Thyroid gland (tissue), 4 donors: ENCODE results near the gene ACBD6. TPM values are rescaled to one million over a fixed set of nuclear protein-coding genes. Genes with fewer than 3 reads are reported as not detected.

Experiments
- DNase-seq, 2 donors: peaks; one replicate each; pipeline ENCODE4 v3.0.0-alpha.2; 2019
- H3K27ac ChIP-seq, 3 donors: fragments of 200-600 bp; sonication (generic); 1 replicate in 2 of 3; 2 replicates in 1 of 3; pipeline ENCODE4 v1.5.1; 2016 to 2019; ENCODE audit warnings: mild to moderate bottlenecking in 1 of 3, moderate library complexity in 1 of 3
- H3K27me3 ChIP-seq: fragments of 200-600 bp; sonication (generic); one replicate; pipeline ENCODE4 v1.5.1; 2019
- H3K36me3 ChIP-seq, 2 donors: fragments of 200-600 bp; sonication (generic); one replicate each; pipeline ENCODE4 v1.5.1; 2016 to 2019
- H3K4me1 ChIP-seq, 2 donors: fragments of 200-600 bp; sonication (generic); one replicate each; pipeline ENCODE4 v1.5.1; 2017 to 2019
- H3K4me3 ChIP-seq, 3 donors: fragments of 200-600 bp; sonication (generic); replicated peaks in 1 of 3; 1 replicate in 2 of 3; 2 replicates in 1 of 3; pipeline ENCODE4 v1.5.1; 2016; ENCODE audit warnings: mild to moderate bottlenecking in 1 of 3
- H3K9me3 ChIP-seq: fragments of 200-600 bp; sonication (generic); one replicate; pipeline ENCODE4 v1.5.1; 2017
- POLR2A ChIP-seq, 2 donors: fragments of 450-650 bp; IDR thresholded peaks; one replicate each; pipeline ENCODE4 v1.6.1; 2017; ENCODE audit warnings: antibody characterized with exemption in 2 of 2, mild to moderate bottlenecking in 2 of 2, moderate library complexity in 1 of 2
- WGBS, 2 donors: methylation state at CpG; one replicate each; pipeline ENCODE4 v1.1.5; 2017; 5-methylcytosine and 5-hydroxymethylcytosine counted together
- intact Hi-C: fragments of 100-400 bp; cut with DNase I; formaldehyde crosslinking; loops from one replicate; pipeline ENCODE4 v1.15.1; 2023
- total RNA-seq, 4 donors: library from RNA; depleted of rRNA; stranded (reverse); fragments of >200 nt; gene quantifications; one replicate each; pipeline ENCODE4 v1.2.3, GENCODE V29; 2016
- TF ChIP-seq, protein P1 (sequence below), 6 experiments: fragments of 200-600 bp in 3 of 6; fragments of 450-650 bp in 3 of 6; sonication (generic) in 3 of 6; IDR thresholded peaks; one replicate each; pipeline ENCODE4 v1.5.1; 2016 to 2019; ENCODE audit warnings: antibody characterized with exemption in 6 of 6, mild to moderate bottlenecking in 2 of 6, inconsistent platforms in 1 of 6, moderate library complexity in 1 of 6

Gene ACBD6
- total RNA-seq, 4 donors from 2014 or later, result 52.6 to 66.5 (median 57.2) TPM

DNA sequence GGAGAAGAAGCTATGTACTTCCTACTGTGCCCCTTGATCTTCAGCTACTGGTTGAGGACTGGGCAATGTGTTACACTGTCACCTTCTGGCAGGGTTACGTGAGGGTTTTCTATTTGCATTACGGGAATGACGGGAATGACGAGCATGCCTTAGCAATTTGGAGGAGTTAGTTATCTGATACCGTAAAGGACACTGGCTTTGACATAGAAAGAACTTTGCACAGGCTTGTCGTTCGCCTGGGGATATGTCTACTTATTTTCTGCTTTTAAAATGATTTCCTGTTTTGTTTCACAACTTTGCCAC is 19.8 kb upstream of the ACBD6 start:
- Histone ChIP-seq H3K27me3 (no peaks in the 10 kb centered on the region), H3K36me3 (no peaks in the 10 kb centered on the region), H3K27ac (no peak overlapping the region), H3K4me3 (no peak overlapping the region), H3K9me3 (no peaks in the 10 kb centered on the region), H3K4me1 (no peaks in the 10 kb centered on the region)
- intact Hi-C loops, result no loop called here
- TF ChIP-seq, protein P1, sequence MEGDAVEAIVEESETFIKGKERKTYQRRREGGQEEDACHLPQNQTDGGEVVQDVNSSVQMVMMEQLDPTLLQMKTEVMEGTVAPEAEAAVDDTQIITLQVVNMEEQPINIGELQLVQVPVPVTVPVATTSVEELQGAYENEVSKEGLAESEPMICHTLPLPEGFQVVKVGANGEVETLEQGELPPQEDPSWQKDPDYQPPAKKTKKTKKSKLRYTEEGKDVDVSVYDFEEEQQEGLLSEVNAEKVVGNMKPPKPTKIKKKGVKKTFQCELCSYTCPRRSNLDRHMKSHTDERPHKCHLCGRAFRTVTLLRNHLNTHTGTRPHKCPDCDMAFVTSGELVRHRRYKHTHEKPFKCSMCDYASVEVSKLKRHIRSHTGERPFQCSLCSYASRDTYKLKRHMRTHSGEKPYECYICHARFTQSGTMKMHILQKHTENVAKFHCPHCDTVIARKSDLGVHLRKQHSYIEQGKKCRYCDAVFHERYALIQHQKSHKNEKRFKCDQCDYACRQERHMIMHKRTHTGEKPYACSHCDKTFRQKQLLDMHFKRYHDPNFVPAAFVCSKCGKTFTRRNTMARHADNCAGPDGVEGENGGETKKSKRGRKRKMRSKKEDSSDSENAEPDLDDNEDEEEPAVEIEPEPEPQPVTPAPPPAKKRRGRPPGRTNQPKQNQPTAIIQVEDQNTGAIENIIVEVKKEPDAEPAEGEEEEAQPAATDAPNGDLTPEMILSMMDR (IDR thresholded peaks at IDR 0.05), result no peak
- TF ChIP-seq POLR2A (IDR thresholded peaks at IDR 0.05), result no peak
- 75 to 81% methylated on average over 7 of the region's 7 CpGs for WGBS, 2 donors
- no peak for DNase-seq

DNA sequence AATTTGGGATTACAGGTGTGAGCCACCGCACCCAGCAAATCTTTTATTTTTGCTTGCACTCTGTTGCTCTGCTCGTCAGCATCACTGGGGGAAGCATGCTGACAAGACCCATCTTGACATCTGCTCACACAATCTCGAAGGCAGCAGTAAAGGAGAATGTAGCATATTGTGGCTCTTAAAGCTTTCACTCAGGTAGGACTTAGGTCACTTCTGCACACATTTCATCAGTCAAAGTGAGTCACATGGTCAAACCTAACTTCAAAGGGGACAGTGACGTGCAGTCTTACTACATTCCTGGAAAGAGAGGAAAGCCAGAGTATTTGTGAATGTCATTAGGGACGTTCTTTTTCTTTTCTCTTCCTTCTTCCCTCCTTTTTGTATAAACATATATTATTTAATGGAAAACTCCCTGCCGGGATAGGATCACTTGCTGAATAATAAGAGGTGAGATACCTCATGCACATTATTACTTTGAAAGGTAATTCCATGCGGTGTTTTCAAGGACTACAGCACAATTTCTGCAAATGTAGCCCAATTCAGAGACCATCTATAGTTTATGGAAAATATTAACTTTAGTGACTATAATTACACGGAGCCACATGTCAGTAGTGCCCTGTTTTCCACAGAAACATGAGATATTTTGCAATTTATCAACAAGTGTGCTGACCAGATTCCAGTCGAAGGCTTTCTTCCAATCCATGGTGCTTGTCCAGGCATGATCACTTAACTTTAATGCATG is 19.3 kb upstream of the ACBD6 start:
- 56% methylated on average over 9 of the region's 9 CpGs for WGBS, 2 donors
- DNase-seq, result no peak
- intact Hi-C loops, result no loop called here

DNA sequence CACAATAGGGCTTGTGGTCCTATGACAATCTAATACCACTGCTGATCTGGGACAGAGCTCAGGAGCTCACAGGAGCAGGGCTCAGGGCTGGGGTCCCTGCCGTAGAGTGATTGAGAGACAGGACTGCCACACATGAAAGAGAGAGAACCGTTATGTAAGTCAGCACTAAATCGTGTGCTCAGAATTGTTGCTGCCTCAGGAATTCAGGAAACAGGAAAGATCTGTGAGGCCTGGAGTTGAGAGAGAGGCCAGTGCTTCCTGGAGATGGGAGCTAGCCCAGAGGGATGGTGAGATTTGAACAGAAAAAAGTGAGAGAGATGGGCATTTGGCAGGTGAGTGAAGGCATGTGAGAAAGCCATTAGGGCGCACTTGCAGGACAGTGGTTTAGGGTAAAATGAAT is 17.5 kb upstream of the ACBD6 start:
- 50 to 70% methylated on average over 4 of the region's 4 CpGs for WGBS, 2 donors
- Histone ChIP-seq H3K36me3 (no peaks in the 10 kb centered on the region), H3K4me3 (no peak overlapping the region), H3K9me3 (no peaks in the 10 kb centered on the region), H3K27ac (peak overlapping the region in 1 of 3 donors; percentile 26), H3K4me1 (no peaks in the 10 kb centered on the region), H3K27me3 (no peaks in the 10 kb centered on the region)
- intact Hi-C loops, result loop anchor here (5.0 to 10.0 kb wide), 2 partner anchors 342 to 625 kb away; no protein-coding TSS in a partner anchor
- no peak for DNase-seq
- TF ChIP-seq, protein P1 (IDR thresholded peaks at IDR 0.05), result no peak
- no peak for TF ChIP-seq POLR2A (IDR thresholded peaks at IDR 0.05)

More for the DNA sequence above, 19.3 kb upstream of the ACBD6 start:
- Histone ChIP-seq H3K36me3 (no peaks in the 10 kb centered on the region), H3K4me3 (no peak overlapping the region), H3K4me1 (no peaks in the 10 kb centered on the region), H3K9me3 (no peaks in the 10 kb centered on the region), H3K27ac (no peak overlapping the region), H3K27me3 (no peaks in the 10 kb centered on the region)
- TF ChIP-seq, protein P1 (IDR thresholded peaks at IDR 0.05), result no peak
- TF ChIP-seq POLR2A (IDR thresholded peaks at IDR 0.05), result no peak

DNA sequence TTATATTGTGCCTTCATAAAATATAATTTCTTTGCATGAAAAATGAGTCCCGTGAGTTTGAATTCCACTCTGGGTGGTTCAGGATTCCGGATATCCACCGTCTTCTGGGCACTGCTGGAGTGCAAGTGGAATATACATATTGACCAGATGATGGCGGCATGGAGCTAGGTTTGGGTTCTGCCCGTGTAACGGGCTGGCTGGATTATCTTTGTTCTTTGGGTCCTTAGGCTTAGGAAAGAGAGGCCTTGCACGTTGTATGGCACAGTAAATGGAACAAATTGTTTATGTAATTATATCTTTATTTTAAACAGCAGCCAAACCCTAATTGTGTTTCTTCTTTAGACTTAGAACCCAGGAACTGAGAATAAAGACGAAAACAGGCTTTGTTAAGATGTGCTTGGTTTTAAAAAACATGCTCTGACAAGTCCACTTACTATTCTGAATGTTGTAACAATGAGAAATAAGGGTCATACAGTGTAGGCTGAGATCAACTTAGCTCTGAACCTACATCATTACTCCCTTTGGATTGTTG is 13.5 kb upstream of the ACBD6 start:
- no peaks in the 10 kb centered on the region for H3K36me3 ChIP-seq
- no peaks in the 10 kb centered on the region for H3K27me3 ChIP-seq
- WGBS, 2 donors, result 10 to 13% methylated on average over 8 of the region's 8 CpGs
- H3K9me3 ChIP-seq, result no peaks in the 10 kb centered on the region
- H3K4me3 ChIP-seq, result no peak overlapping the region
- peak; percentile 56 to 69 for DNase-seq
- no peak overlapping the region for H3K27ac ChIP-seq
- TF ChIP-seq, protein P1 (IDR thresholded peaks at IDR 0.05), result peak; percentile 45 to 88 (median 82)
- no peak for TF ChIP-seq POLR2A (IDR thresholded peaks at IDR 0.05)
- H3K4me1 ChIP-seq, result no peaks in the 10 kb centered on the region
- intact Hi-C loops, result loop anchor here (5.0 to 10.0 kb wide), 2 partner anchors 346 to 629 kb away; no protein-coding TSS in a partner anchor

DNA sequence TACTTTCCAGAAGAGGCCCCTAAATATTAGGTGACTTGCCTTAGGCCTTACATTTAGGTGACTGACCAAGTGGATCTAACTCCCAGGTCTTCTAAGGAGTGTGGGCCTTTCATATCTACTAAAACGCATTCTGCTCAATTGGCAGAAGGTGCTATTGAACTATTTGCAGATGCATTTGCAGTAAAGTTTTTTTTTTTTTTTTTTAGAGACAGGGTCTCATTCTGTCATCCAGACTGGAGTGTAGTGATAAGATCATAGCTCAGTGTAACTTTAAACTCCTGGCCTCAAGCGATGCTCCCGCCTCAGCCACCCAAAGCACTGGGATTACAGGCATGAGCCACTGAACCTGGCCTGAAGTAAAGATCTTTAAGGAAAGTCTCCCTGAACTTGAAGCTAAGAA is 13.0 kb upstream of the ACBD6 start:
- Histone ChIP-seq H3K27me3 (no peaks in the 10 kb centered on the region), H3K4me3 (no peak overlapping the region), H3K27ac (no peak overlapping the region), H3K36me3 (no peaks in the 10 kb centered on the region), H3K9me3 (no peaks in the 10 kb centered on the region), H3K4me1 (no peaks in the 10 kb centered on the region)
- DNase-seq, result no peak
- 23 to 29% methylated on average over 3 of the region's 3 CpGs for WGBS, 2 donors
- no peak for TF ChIP-seq POLR2A (IDR thresholded peaks at IDR 0.05)
- TF ChIP-seq, protein P1 (IDR thresholded peaks at IDR 0.05), result no peak
- intact Hi-C loops, result loop anchor here (5.0 to 10.0 kb wide), 2 partner anchors 347 to 629 kb away; no protein-coding TSS in a partner anchor
